GM12874 (cell line): ENCODE results near the gene ICAM4.

Experiments used
- CTCF ChIP-seq: IDR thresholded peaks from 2 replicates; pipeline ENCODE4 v1.5.1; 2011; ENCODE audit warnings: low read depth, mild to moderate bottlenecking, control low read depth, low read length, moderate library complexity; ENCODE audit not compliant: insufficient read depth

ICAM4 gene

GRCh38 chr19:10283301-10284064 is 3.3 kb upstream of the ICAM4 start:
- TF ChIP-seq CTCF: no peak

GRCh38 chr19:10284065-10284959 is 2.4 kb upstream of the ICAM4 start:
- TF ChIP-seq CTCF: no peak

GRCh38 chr19:10284960-10285278 is 1.8 kb upstream of the ICAM4 start:
- no peak for TF ChIP-seq CTCF

- no peak for TF ChIP-seq CTCF
These were observed 1.4 kb upstream of the ICAM4 start for GRCh38 chr19:10285393-10285792.

GRCh38 chr19:10288662-10289166 is 2.0 kb downstream of the ICAM4 start:
- TF ChIP-seq CTCF: no peak

- no peak for TF ChIP-seq CTCF
These were observed 2.5 kb downstream of the ICAM4 start for GRCh38 chr19:10289167-10289835.

GRCh38 chr19:10289836-10290356 is 3.1 kb downstream of the ICAM4 start, which contains the start of gene ICAM5:
ICAM5 (plus strand) TSS chr19:10289952; CDS start chr19:10290044, 92 bp downstream.
- TF ChIP-seq CTCF: no peak
